CD4-positive, alpha-beta T cell treated with Interferon gamma for 1 hour (primary cell): ENCODE measurements around the gene SPRYD7.
"Not testable (repeated sequence)": the region's sequence is repeated elsewhere in the genome, so short reads cannot be mapped to it uniquely, and the experiment has no call there.

Source experiments
- DNase-seq: peaks from one replicate; pipeline ENCODE4 v3.0.0-alpha.2; 2020

The SPRYD7 gene, protein sequence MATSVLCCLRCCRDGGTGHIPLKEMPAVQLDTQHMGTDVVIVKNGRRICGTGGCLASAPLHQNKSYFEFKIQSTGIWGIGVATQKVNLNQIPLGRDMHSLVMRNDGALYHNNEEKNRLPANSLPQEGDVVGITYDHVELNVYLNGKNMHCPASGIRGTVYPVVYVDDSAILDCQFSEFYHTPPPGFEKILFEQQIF

DNA sequence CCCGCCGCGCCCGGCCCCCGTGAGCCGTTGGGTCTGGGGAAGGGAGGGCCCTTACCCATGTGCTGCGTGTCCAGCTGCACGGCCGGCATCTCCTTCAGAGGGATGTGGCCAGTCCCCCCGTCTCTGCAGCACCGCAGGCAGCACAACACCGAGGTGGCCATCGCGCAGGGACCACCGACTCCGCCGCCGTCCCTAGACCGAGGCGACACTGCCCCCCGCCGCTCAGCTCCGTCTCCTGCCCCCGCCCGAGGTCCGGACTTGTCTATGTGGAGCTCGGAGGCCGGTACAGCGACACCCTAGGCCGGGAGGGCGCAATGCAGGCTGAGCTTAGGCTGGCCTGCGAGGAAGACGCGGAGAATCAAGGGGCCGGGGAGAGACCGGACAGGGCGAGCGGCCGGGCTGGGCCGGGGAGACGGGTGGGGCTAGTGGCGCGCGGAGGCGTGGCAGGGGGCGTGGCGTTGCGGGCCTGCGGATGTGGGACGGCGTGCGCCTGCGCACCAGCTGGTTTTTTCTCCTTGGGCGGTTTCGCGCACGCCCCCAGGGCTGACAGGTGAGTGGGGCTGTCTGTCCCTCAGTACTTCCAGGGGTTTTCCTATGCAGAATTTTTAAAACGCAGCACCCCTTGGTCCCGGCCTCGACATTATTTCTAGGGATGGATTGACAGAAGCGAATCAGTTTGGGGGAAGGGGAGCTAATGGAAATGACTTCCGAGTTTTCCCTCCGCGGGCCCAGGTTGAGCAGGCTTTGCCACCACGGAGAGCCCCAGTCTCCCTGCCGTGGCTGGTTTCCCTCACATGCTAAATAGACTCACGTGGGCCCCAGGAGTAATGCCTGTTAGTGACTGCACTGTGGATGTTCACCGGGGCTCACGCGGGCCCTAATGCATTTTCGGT is at the start of gene SPRYD7:
Gene SPRYD7, minus strand, starts transcription at position 266 of the 893 bp plus-strand sequence. Its CDS starts 105 bp downstream, at position 161.
- peak; percentile 96 for DNase-seq

DNA sequence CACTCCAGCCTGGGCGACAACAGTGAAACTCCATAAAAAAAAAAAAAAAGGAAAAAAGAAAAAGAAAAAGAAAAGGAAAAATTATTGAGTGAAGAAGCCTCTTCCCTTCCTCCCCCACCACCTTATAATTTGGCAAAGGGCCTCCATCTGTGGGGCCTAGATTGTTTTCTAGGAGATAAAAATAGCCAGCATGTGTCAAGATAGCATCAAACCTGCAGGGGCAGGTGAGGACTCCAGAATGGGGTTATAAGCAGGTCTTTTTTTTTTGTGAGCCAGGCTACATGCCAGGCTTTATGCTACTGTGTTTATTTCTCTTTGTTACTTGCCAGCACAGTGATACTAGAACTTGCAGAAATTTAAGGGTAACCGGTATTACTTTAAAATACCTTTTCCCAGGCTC is 49.0 kb upstream of the SPRYD7 start:
- no peak for DNase-seq

DNA sequence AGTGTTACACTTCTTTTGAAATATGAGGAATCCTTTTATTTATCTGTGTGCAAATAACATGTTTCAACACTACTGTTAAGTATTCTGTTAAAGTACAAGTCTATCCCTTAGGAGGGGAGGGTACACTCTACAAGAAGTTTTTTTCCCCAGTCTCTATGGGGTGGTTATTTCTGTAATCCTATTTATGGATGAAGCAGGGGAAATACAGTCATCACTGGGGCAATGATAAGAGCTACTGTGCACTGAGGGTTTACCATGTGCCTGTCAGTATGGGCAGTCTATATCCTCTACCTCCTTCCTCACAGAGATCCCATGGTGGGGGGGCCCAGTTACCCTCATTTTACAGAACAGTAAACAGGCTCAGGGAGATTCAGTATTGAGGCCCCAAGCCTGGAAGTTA is 44.1 kb upstream of the SPRYD7 start:
- DNase-seq: no peak

GRCh38 chr13:49977992-49978391 is 41.9 kb upstream of the SPRYD7 start:
- no peak for DNase-seq

GRCh38 chr13:49976314-49977258 is 40.4 kb upstream of the SPRYD7 start:
- DNase-seq: peak; percentile 69

DNA sequence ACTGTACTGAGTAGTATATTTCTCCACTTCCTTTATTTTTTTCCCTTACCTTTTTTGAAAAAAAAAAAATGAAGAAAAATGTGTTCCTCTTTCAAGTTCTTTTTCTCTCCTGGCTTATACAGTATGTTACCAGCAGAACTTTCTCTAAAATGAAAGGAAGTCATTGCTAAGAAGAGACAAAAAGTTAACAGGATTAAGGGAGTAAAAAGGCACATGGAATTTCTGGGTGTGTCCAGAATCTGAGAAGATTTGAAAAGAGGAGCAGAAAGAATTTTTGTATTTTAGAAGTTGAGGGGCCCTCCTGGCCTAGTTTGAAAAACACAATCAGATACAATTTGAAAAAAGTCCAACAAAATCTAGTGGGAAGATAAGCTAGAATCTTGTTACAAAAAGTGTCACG is 39.7 kb upstream of the SPRYD7 start:
- no peak for DNase-seq

DNA sequence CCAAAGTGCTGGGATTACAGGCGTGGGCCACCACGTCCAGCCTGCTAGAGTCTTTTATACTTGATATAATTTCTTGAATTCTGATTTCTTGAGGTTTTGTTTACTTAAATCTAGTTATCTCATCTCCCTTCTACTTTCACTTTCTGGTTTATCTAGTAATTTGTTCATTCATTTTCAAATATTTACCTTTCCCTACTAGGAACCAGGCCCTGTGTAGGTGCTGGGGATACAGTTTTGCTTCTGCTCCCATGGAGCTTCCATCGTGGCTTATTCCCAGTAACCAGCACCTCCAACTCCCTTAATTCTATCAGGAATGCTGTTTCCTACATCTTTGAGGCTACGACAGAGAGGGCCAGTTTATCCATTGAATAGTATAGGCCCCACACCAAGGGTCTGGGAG is 36.6 kb upstream of the SPRYD7 start:
- DNase-seq: no peak

DNA sequence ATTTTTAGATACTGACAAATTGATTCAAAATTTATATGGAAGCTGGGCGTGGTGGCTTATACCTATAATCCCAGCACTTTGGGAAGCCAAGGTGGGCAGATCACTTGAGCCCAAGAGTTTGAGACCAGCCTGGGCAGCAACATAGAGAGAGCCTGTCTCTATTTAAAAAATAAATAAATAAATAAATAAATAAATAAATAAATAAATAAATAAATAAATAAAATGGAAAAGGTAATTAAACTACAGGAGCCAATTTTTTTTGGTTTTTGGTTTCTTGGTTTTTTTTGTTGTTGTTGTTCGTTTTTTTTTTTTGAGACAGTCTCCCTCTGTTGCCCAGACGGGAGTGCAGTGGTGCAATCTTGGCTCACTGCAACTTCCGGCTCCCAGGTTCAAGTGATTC is 31.3 kb upstream of the SPRYD7 start:
- DNase-seq: no peak

GRCh38 chr13:49958321-49958720 is 22.2 kb upstream of the SPRYD7 start:
- no peak for DNase-seq

GRCh38 chr13:49956131-49956530 is 20.0 kb upstream of the SPRYD7 start:
- no peak for DNase-seq

GRCh38 chr13:49954674-49955455 is 18.7 kb upstream of the SPRYD7 start:
- DNase-seq: no peak

GRCh38 chr13:49953560-49953959 is 17.4 kb upstream of the SPRYD7 start:
- no peak for DNase-seq

DNA sequence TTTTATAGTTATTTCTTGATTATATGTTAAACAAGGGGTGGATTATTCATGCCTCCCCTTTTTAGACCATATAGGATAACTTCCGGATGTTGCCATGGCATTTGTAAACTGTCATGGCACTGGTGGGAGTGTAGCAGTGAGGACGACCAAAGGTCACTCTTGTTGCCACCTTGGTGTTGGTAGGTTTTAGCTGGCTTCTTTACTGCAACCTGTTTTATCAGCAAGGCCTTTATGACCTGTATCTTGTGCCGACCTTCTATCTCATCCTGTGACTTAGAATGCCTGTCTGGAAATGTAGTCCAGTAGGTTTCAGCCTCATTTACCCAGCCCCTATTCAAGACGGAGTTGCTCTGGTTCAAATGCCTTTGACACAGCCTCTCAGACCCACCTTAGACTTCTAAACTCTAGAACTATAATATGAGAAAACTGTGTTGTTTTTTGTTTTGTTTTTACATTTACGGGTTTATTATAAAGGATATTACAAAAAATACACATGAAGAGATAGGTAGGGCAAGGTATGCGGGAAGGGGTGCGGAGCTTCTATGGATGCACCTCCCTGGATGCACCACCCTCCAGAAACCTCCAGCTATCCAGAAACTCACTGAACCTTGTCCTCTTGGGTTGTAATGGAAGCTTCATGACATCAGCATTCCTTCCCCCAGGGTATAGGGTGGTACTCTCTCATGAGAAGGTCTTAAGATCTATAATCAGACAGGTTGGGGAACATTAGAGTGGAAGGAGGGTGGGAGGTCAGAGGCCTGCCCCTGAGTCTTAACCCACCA is 15.8 kb upstream of the SPRYD7 start:
- DNase-seq: no peak

DNA sequence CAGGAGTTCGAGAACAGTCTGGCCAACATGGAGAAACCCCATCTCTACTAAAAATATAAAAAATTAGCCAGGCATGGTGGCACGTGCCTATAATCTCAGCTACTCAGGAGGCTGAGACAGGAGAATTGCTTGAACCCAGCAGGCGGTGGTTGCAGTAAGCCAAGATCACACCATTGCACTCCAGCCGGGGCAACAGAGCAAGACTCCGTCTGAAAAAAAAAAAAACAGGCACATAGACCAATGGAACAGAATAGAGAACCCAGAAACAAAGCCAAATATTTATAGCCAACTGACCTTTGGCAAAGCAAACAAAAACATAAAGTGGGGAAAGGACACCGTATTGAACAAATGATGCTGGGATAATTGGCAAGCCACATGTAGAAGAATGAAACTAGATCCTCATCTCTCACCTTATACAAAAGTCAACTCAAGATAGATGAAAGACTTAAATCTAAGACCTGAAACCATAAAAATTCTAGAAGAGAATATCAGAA is 12.7 kb upstream of the SPRYD7 start:
- DNase-seq: not testable (repeated sequence)

- DNase-seq: no peak
Observed at GRCh38 chr13:49939321-49939720, 3.2 kb upstream of the SPRYD7 start.

- DNase-seq: no peak
Observed at GRCh38 chr13:49938921-49939320, 2.8 kb upstream of the SPRYD7 start.

DNA sequence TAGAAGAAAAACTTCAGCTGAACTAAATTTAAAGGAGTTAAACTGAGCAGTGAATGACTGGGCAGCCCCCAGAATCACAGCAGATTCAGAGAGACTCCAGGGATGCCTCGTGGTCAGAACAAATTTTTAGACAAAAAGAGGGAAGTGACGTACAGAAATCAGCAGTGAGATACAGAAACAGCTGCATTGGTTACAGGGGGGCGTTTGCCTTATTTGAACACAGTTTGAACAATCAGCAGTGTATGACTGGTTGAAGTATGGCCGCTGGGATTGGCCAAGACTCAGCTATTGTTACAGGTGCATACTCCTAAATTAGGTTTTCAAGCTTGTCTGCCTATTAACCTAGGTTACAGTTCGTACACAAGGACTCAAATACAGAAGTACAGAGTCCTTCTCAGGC is 2.2 kb upstream of the SPRYD7 start:
- DNase-seq: peak; percentile 33

DNA sequence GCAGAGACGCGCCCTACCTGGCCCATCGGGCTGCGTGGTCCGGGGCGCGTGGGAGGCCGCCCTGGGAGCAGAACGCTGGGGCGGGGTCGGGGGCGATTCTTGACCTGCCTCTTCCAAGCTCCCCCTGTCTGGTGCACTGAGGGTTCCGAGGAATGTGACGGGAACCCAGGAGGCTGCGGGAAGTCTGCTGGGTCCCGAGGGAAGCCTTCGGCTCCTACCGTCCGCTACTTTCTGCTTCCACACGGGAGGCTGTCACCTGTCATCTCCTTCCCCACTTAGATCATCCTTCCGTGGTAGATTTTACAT is 781 bp upstream of the SPRYD7 start:
- no peak for DNase-seq

DNA sequence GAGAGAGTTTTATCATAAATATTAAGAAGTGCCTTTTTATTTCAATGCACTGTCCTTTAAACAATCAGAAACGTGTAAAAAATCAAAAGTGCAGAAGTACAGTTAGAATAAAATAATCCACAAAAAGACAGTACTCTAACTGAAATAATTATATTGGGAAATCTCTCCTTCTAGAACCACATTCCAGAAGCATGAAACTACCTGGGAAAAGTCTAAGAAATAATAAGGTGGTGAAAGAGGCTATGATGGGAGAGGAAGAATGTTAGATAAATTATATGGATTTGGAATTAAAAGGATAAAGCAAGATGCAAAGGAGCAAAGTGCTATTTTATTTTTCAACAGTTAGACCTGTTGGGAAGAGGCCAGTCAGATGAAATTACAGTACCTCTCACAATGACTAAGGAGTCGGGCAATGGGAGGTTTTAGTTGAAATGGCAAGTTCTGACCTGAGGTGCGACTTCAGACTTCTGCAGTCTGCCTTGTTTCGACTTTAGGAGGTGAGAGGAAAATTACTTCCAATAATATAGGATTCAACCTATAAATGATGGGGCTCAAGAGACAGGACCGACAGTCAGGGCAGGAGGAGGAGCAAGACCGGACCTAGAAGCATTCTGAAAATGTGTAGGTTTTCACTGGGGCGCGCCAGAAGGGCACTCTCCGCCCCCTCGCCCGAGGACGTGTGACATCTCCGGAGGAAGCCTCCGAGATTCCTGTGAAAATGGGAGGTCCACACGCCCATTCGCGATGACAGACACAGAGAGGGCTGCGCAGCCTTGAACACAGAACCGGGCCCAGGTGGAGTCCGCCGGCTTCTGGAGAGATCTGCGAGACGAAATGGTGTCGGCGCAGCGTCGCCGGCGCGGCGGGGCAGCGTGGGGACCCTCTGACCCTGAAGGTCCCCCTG is 717 bp downstream of the SPRYD7 start:
- DNase-seq: no peak

- no peak for DNase-seq
Observed at GRCh38 chr13:49933511-49933910, 2.6 kb downstream of the SPRYD7 start.

DNA sequence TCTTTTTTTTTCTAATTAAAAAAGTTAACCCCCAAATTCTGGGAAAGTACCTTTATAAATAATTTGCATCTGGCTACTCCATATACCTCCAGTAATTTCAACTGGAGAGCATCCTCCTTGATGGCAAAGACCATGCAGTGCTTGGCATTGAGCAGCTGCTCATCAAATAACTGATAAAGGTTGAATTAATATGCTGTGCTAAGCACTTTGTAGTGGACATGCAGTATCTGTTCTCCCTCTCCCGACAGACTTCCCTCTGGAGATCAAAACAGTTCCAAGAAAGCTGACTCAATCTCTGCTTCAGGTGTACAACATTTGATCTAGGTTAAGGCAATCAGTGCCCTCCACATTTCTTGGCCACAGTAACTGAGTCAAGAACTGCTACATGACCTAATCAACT is 3.3 kb downstream of the SPRYD7 start:
- no peak for DNase-seq
